Activated CD8-positive, alpha-beta memory T cell treated with anti-CD3 and anti-CD28 coated beads, Interleukin-2, amount 50 U/mL, for 24 hours (primary cell): Measurements from ENCODE around the gene WDR77.

Experiments
- DNase-seq: peaks from one replicate; pipeline ENCODE4 v3.0.0-alpha.2; 2020; ENCODE audit errors: extremely low read depth

The WDR77 gene

DNA sequence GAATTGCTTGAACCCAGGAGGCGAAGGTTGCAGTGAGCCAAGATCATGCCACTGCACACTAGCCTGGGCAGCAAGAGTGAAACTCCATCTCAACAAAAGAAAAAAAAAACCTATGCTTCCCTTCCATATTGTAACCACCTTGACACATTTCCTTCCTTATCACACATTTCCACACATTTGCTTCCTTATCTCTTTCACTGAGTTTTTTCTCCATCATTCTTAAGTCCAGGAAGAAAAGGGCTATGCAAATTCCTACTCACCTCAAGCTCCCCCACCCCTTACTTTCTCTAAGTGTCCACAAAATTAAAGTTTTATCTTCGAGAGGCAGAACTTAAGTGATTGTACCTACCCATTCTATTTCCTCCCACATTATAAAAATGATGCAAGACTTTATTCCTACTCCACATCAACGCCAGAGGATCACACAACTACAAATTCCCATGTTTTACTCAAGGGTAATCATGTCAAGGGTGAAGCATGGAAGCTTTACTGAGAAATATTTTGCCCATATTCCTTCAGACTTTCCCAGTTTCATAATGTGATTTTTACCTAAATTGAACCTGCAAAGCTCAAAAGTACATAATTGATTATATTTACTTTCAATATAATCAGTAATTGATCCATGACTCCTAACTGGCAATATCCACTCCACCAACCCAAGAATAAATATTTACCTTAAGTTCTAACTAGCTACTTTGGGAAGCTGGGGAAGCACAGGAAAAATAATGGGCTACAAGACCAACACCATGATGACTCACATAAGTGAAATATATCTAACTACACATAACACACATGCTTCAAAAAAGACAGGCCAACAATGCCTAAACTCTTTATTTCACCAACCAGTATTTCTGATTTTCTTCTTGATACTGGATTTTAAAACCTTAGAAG is 9.3 kb downstream of the WDR77 start:
- DNase-seq: no peak

DNA sequence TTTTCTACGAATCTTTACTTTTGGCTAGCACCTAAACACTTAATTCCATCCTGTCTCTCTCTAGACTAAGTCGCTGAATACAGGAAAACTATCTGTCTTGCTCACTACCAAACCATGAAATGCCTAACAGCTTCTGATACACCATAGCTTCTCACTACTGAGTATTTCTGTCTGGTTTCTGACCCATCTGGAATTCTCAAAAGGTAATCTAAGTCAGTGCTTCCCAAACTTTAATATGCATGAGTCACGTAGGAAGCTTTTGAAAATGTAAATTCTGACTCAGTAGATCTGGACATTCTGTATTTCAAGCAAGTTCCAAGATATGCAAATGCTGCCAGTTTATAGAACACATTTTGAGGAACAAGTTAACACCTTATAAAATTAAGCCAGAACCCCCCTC is 12.3 kb downstream of the WDR77 start:
- DNase-seq: no peak

GRCh38 chr1:111424281-111424680 is 24.8 kb downstream of the WDR77 start:
- no peak for DNase-seq

DNA sequence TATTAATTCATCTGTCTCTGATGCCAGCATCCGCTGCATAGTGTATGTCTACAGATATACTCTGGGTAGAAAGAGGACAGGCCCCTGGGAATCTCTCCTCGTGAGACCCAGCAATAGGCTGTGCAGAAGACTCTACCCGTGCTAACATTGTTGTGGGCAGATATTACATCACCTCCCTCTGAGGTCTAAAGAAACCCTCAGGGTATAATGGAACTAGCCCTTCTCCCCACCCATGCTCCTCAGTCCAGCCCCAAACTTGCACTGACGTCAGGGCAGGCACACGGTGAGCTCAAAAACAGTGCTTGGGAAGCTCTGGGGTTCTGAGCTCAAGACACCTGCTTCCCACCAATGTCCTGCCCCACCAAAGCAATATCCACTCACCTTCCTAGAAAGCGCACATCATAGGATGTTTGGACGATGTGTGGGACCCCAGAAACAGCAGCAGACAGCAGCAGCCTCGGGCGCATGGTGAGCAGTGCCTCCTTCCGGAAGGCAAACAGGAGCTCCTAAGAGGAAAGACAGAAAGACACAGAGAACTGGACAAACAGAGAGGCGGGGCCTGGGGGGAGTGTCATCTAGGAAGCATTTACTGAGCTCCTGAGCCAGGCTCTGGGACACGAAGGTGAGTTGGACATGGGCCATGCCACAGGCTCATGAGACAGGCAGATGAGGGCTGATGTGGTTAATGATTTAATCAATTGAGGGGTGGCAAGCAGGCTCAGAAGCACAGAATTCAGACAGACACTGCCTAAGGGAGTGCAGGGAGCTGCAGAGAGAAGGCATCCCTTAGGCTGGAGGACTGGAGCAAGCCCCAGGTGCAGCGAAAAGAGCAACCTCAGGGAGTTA is 26.3 kb downstream of the WDR77 start:
- DNase-seq: no peak

GRCh38 chr1:111420377-111420776 is 28.7 kb downstream of the WDR77 start:
- no peak for DNase-seq

DNA sequence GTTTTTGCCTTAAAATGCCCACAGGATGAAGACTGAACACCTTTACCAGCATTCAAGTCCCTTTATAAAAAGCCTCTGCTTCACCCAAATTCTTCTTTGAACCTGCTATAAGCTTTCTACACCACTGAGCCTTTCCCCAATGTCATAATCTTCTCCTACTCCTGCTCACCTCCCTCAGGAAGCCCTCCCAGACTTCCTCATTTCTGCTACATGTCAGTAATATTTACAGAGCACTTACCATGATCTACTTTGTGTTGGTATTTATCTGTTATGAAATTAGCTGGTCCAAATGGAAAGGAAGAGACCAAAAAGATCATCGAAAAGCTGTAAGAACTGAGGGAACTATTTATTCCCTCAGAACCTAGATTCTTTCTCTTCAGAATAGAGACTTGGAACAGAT is 30.0 kb downstream of the WDR77 start:
- no peak for DNase-seq

GRCh38 chr1:111417755-111418154 is 31.3 kb downstream of the WDR77 start:
- no peak for DNase-seq

DNA sequence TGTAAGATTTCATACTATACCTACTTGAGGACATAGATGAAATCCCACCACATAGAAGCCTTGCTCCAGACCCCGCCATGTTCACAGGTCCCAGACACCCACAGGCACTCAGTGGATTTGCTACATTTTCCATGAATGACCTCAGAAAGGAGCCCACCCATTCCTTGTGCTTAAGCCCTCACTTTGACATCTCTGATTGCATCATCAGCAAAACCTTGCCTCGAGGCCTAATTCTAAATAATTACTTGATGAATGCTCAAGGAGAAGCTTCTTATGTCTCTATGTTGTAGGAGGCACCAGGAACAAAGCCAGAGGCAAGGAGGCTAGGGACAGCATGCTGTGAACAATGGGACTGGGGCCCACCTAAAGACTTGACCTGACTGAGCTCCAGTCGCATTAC is 33.6 kb downstream of the WDR77 start:
- DNase-seq: no peak

GRCh38 chr1:111414756-111415155 is 34.3 kb downstream of the WDR77 start:
- no peak for DNase-seq

DNA sequence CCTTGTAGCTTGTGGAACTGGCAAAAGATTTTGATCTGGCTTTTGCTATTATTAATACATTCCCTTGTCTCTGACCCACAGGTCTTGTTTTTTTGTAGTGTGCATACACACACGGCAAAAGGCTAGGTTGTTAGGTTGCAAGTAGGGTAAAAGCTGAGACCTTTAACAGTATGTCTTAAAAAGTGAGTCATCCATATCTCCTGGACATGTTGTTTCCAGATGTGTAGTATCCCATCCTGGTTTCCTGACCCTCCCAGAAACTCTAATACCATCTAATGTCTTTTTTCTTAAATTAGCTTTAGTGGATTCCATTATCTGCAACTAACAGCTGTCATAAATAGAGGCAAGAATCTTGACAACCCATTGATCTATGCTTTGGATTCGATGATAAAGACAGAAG is 36.2 kb downstream of the WDR77 start:
- no peak for DNase-seq

GRCh38 chr1:111407301-111407700 is 41.8 kb downstream of the WDR77 start:
- no peak for DNase-seq

- DNase-seq: no peak
Observed at GRCh38 chr1:111406321-111406768, 42.7 kb downstream of the WDR77 start.

DNA sequence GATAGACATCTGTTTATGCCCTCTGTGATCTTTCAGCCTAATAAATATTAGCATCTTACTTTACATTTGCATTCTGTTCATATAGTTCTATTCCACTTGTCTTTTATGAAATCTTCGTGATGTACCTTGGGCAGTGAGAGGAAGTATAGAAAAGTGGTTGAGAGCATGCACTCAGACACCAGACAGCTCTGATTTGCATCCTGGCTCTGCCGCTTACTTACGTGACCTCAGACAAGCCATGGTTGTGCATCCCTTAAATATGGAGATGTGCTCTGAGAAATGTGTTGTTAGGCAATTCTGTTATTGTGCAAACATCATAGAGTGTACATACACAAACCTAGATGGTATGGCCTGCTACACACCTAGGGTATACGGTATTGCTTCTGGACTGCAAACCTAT is 44.5 kb downstream of the WDR77 start:
- DNase-seq: no peak

GRCh38 chr1:111402083-111402482 is 47.0 kb downstream of the WDR77 start:
- no peak for DNase-seq

DNA sequence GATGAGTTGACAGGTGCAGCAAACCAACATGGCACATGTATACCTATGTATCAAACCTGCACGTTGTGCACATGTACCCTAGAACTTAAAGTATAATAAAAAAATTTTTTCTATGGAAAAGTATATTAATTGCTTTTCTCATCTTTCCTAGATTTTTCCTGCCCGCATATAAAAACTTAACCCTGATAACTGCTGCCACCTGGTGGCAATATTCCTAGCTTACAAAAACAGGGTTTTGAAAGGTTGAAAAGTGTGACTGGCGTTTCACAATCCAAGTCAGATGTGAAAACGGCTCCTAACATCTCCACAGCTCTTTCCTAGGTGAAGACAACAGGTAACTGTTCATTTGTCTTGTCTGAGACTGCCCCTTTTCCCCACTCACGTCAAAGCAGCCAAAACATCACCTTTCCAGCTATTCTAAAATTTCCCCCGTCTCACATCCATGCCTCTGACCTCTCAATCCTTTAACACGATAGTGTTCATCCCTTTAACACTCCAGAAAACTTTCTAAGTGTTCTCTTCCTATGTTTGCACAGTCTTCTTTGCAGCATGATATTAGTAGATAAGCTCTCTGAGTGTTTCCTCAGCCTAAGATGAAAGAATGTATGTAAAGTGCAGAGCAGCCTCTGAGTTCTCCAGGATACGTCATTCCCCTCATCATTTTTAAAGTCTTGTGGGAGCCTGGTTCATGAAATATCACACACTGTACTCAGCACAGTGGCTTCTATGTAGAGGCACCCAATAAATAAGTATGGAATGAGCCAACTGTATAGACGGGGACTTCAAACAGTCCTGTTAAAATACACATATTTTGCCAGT is 49.1 kb downstream of the WDR77 start:
- DNase-seq: no peak

- DNase-seq: no peak
Observed at GRCh38 chr1:111392460-111392945, 56.6 kb downstream of the WDR77 start.

DNA sequence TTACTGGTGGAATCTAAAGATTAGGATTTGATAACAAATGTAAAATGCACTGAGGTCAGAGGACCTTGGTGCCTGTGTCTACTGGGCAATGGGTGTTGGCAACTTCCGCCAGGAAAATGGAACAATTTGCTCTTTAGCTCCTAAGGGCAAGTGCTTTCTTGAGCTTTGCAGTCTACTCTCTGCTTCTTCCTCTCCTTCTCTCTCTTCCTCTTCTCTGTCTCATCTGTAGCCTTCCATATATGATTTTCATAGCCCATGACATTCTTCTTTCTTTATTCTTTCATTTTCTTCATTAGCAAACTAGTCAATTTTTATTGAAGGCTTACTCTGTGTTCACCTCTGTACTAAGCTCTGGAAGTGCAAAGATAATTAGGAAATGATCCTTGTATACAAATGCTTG is 57.0 kb downstream of the WDR77 start:
- DNase-seq: no peak
